Measurements from ENCODE around the gene TMEM25. TPM values are rescaled to one million over a fixed set of nuclear protein-coding genes. Genes with fewer than 3 reads are reported as not detected.

TMEM25 gene
- total and polyA plus RNA-seq, 2 of the 13 experiments (the other 11 are each of a cell fraction or from before 2014, with no cell fraction given), result 7.5 to 17.2 TPM

DNA sequence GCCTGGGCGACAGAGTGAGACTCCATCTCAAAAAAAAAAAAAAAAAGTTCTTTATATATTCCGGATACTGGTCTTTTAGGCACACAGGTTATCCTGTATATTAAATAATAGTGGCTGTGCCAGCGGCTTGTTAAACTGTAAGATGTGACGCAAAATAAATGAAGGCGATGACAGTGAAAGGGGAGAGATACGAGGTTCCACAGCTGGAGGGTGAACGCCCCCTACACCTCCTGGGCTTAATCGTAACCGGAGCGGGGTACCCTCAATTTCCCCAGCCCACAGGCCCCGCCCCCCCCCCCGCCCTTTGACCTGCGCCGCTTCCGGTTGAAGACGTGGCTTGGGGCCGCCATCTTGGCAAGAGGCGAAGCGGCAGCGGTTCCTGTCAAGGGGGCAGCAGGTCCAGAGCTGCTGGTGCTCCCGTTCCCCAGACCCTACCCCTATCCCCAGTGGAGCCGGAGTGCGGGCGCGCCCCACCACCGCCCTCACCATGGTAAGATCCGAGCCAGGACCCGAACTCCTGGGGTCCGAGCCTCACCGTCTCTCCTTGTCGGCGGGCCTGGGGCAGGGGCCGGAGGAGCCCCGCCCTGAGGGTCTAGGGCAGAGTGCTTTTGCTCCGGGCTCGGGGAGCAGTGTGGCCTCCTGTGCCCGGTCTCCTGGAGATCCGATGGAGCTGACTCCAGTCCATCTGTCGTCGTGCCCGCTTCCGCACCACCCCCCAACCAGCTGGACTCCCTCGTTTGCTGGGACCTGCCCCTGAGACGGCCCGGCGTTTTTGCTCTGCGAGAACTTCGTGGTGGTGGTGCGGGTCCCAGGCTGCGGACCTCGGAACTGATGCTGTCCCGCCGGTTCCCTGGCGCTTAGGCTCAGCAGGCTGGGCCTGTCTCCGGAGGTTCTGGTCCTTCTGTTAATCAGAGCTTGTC lies 41.3 kb downstream of the TMEM25 start, which contains the start of gene ARCN1 (continued):
- peak; percentile 88 for TF ChIP-seq ASH2L (IDR thresholded peaks at IDR 0.05; ENCODE audit: insufficient read length, low read depth, low read length)
- peak; percentile 80 for TF ChIP-seq RBM39 (IDR thresholded peaks at IDR 0.05; ENCODE audit: low read depth, low read length, poor library complexity, severe bottlenecking)
- TF ChIP-seq, protein P1, sequence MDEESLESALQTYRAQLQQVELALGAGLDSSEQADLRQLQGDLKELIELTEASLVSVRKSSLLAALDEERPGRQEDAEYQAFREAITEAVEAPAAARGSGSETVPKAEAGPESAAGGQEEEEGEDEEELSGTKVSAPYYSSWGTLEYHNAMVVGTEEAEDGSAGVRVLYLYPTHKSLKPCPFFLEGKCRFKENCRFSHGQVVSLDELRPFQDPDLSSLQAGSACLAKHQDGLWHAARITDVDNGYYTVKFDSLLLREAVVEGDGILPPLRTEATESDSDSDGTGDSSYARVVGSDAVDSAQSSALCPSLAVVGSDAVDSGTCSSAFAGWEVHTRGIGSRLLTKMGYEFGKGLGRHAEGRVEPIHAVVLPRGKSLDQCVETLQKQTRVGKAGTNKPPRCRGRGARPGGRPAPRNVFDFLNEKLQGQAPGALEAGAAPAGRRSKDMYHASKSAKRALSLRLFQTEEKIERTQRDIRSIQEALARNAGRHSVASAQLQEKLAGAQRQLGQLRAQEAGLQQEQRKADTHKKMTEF (CRISPR knock-in tag; IDR thresholded peaks at IDR 0.05), result peak; percentile 34; the same call in 1 of the 2 replicates
- TF ChIP-seq ZNF234 (CRISPR knock-in tag; conservative IDR thresholded peaks at IDR 0.05), result no peak
- TF ChIP-seq, protein P2, sequence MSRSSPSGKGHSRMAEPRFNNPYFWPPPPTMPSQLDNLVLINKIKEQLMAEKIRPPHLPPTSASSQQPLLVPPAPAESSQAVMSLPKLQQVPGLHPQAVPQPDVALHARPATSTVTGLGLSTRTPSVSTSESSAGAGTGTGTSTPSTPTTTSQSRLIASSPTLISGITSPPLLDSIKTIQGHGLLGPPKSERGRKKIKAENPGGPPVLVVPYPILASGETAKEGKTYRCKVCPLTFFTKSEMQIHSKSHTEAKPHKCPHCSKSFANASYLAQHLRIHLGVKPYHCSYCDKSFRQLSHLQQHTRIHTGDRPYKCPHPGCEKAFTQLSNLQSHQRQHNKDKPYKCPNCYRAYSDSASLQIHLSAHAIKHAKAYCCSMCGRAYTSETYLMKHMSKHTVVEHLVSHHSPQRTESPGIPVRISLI (CRISPR knock-in tag; IDR thresholded peaks at IDR 0.05; ENCODE audit: borderline replicate concordance), result peak; percentile 34
- TF ChIP-seq, protein P3, sequence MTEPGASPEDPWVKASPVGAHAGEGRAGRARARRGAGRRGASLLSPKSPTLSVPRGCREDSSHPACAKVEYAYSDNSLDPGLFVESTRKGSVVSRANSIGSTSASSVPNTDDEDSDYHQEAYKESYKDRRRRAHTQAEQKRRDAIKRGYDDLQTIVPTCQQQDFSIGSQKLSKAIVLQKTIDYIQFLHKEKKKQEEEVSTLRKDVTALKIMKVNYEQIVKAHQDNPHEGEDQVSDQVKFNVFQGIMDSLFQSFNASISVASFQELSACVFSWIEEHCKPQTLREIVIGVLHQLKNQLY (CRISPR knock-in tag; IDR thresholded peaks at IDR 0.05), result no peak
- no peak; the same call in 1 of the 2 replicates for TF ChIP-seq ZNF138 (CRISPR knock-in tag; IDR thresholded peaks at IDR 0.05; ENCODE audit: low read depth)
- no peak for TF ChIP-seq THYN1 (CRISPR knock-in tag; IDR thresholded peaks at IDR 0.05; ENCODE audit: borderline replicate concordance, low read depth)
- TF ChIP-seq, protein P4, sequence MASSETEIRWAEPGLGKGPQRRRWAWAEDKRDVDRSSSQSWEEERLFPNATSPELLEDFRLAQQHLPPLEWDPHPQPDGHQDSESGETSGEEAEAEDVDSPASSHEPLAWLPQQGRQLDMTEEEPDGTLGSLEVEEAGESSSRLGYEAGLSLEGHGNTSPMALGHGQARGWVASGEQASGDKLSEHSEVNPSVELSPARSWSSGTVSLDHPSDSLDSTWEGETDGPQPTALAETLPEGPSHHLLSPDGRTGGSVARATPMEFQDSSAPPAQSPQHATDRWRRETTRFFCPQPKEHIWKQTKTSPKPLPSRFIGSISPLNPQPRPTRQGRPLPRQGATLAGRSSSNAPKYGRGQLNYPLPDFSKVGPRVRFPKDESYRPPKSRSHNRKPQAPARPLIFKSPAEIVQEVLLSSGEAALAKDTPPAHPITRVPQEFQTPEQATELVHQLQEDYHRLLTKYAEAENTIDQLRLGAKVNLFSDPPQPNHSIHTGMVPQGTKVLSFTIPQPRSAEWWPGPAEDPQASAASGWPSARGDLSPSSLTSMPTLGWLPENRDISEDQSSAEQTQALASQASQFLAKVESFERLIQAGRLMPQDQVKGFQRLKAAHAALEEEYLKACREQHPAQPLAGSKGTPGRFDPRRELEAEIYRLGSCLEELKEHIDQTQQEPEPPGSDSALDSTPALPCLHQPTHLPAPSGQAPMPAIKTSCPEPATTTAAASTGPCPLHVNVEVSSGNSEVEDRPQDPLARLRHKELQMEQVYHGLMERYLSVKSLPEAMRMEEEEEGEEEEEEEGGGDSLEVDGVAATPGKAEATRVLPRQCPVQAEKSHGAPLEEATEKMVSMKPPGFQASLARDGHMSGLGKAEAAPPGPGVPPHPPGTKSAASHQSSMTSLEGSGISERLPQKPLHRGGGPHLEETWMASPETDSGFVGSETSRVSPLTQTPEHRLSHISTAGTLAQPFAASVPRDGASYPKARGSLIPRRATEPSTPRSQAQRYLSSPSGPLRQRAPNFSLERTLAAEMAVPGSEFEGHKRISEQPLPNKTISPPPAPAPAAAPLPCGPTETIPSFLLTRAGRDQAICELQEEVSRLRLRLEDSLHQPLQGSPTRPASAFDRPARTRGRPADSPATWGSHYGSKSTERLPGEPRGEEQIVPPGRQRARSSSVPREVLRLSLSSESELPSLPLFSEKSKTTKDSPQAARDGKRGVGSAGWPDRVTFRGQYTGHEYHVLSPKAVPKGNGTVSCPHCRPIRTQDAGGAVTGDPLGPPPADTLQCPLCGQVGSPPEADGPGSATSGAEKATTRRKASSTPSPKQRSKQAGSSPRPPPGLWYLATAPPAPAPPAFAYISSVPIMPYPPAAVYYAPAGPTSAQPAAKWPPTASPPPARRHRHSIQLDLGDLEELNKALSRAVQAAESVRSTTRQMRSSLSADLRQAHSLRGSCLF (CRISPR knock-in tag; IDR thresholded peaks at IDR 0.05; ENCODE audit: borderline replicate concordance), result no peak
- TF ChIP-seq, protein P5, sequence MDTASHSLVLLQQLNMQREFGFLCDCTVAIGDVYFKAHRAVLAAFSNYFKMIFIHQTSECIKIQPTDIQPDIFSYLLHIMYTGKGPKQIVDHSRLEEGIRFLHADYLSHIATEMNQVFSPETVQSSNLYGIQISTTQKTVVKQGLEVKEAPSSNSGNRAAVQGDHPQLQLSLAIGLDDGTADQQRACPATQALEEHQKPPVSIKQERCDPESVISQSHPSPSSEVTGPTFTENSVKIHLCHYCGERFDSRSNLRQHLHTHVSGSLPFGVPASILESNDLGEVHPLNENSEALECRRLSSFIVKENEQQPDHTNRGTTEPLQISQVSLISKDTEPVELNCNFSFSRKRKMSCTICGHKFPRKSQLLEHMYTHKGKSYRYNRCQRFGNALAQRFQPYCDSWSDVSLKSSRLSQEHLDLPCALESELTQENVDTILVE (CRISPR knock-in tag; IDR thresholded peaks at IDR 0.05), result no peak
- no peak for TF ChIP-seq KMT2A (CRISPR knock-in tag; IDR thresholded peaks at IDR 0.05)
- no peak; the same call in 1 of the 2 replicates for TF ChIP-seq ZSCAN25 (CRISPR knock-in tag; IDR thresholded peaks at IDR 0.05)
- TF ChIP-seq SKI (IDR thresholded peaks at IDR 0.05; ENCODE audit: partially characterized antibody), result no peak
- TF ChIP-seq ZNF598 (CRISPR knock-in tag; IDR thresholded peaks at IDR 0.05; ENCODE audit: borderline replicate concordance), result peak; percentile 85; the same call in 1 of the 2 replicates
- no peak for TF ChIP-seq SP140L (CRISPR knock-in tag; IDR thresholded peaks at IDR 0.05; ENCODE audit: borderline replicate concordance)

Measured in HepG2 (cell line).